Measurements from ENCODE around the gene OR9G1.

GRCh38 chr11:56706486-56706885 lies 7.6 kb downstream of the OR9G1 start:
- TF ChIP-seq CTCF (IDR thresholded peaks at IDR 0.05 in 2 of 3, conservative IDR thresholded peaks at IDR 0.05 in 1 of 3; ENCODE audit: insufficient read depth in 2 of 3, low read depth in 1 of 3, low read length in 3 of 3) (no peak), PTTG1 (tag; IDR thresholded peaks at IDR 0.05; ENCODE audit: low read depth) (no peak), ZNF354B (CRISPR knock-in tag; IDR thresholded peaks at IDR 0.05) (no peak), JUND (IDR thresholded peaks at IDR 0.05; ENCODE audit: borderline replicate concordance, low read depth, low read length) (no peak), JUND (tag; IDR thresholded peaks at IDR 0.05; ENCODE audit: borderline replicate concordance, low read depth, low read length) (no peak), FOXK2 (conservative IDR thresholded peaks at IDR 0.05 in 1 of 2, IDR thresholded peaks at IDR 0.05 in 1 of 2; ENCODE audit: low read depth in 2 of 2) (no peak), NFIC (IDR thresholded peaks at IDR 0.05) (no peak), MTA1 (IDR thresholded peaks at IDR 0.05; ENCODE audit: borderline replicate concordance) (no peak)

Measured in K562 (cell line).